ENCODE measurements around the gene GPR137B. TPM values are rescaled to one million over a fixed set of nuclear protein-coding genes. Genes with fewer than 3 reads are reported as not detected.
"Not testable (repeated sequence)": the region's sequence is repeated elsewhere in the genome, so short reads cannot be mapped to it uniquely, and the experiment has no call there.

GPR137B gene
- total RNA-seq, 1 donor from 2014 or later: 36.7 TPM

GRCh38 chr1:236181059-236181458 is 38.7 kb downstream of the GPR137B start:
- no peaks in the 10 kb centered on the region for H3K27me3 ChIP-seq (ENCODE audit: low read depth)
- no peaks in the 10 kb centered on the region for H3K4me1 ChIP-seq
- H3K9me3 ChIP-seq (replicated peaks): no peaks in the 10 kb centered on the region
- no peak overlapping the region for H3K27ac ChIP-seq (replicated peaks)
- no peak overlapping the region for H3K4me3 ChIP-seq
- H3K36me3 ChIP-seq: peaks cover 47% of the 10 kb centered on the region
- intact Hi-C loops (cut with micrococcal nuclease): no loop called here
- no peak for TF ChIP-seq CTCF (IDR thresholded peaks at IDR 0.05; ENCODE audit: borderline replicate concordance)
- no peak for DNase-seq

GRCh38 chr1:236185687-236186086 is 43.3 kb downstream of the GPR137B start:
- intact Hi-C loops (cut with micrococcal nuclease): no loop called here

GRCh38 chr1:236186471-236186870 is 44.1 kb downstream of the GPR137B start:
- H3K4me3 ChIP-seq; DNase-seq; H3K27me3 ChIP-seq (ENCODE audit: low read depth); H3K27ac ChIP-seq (replicated peaks); intact Hi-C loops (cut with micrococcal nuclease); H3K9me3 ChIP-seq (replicated peaks); H3K4me1 ChIP-seq: not testable (repeated sequence)
- H3K36me3 ChIP-seq: peaks cover 26% of the 10 kb centered on the region

More at GRCh38 chr1:236185687-236186086, 43.3 kb downstream of the GPR137B start:
- no peaks in the 10 kb centered on the region for H3K9me3 ChIP-seq (replicated peaks)
- no peak overlapping the region for H3K4me3 ChIP-seq
- H3K36me3 ChIP-seq: peaks cover 34% of the 10 kb centered on the region
- H3K27ac ChIP-seq (replicated peaks): no peak overlapping the region
- no peak for DNase-seq
- TF ChIP-seq CTCF (IDR thresholded peaks at IDR 0.05; ENCODE audit: borderline replicate concordance): no peak
- no peaks in the 10 kb centered on the region for H3K27me3 ChIP-seq (ENCODE audit: low read depth)
- H3K4me1 ChIP-seq: no peaks in the 10 kb centered on the region

GRCh38 chr1:236188084-236188483 is 45.7 kb downstream of the GPR137B start:
- H3K27ac ChIP-seq (replicated peaks); DNase-seq; intact Hi-C loops (cut with micrococcal nuclease); H3K9me3 ChIP-seq (replicated peaks); H3K4me1 ChIP-seq; H3K4me3 ChIP-seq; H3K27me3 ChIP-seq (ENCODE audit: low read depth): not testable (repeated sequence)
- peaks cover 20% of the 10 kb centered on the region for H3K36me3 ChIP-seq

GRCh38 chr1:236193184-236193583 is 50.8 kb downstream of the GPR137B start:
- Histone ChIP-seq H3K4me3 (no peak overlapping the region), H3K4me1 (no peaks in the 10 kb centered on the region), H3K27me3 (ENCODE audit: low read depth) (no peaks in the 10 kb centered on the region), H3K36me3 (peaks cover 27% of the 10 kb centered on the region), H3K27ac (replicated peaks) (no peak overlapping the region), H3K9me3 (replicated peaks) (peaks cover 25% of the 10 kb centered on the region)
- intact Hi-C loops (cut with micrococcal nuclease): no loop called here
- no peak for DNase-seq
- no peak for TF ChIP-seq CTCF (IDR thresholded peaks at IDR 0.05; ENCODE audit: borderline replicate concordance)

GRCh38 chr1:236200925-236201324 is 58.6 kb downstream of the GPR137B start:
- TF ChIP-seq CTCF (IDR thresholded peaks at IDR 0.05; ENCODE audit: borderline replicate concordance): no peak
- peaks cover 50% of the 10 kb centered on the region for H3K36me3 ChIP-seq
- intact Hi-C loops (cut with micrococcal nuclease): no loop called here
- no peak for DNase-seq
- no peak overlapping the region for H3K27ac ChIP-seq (replicated peaks)
- H3K27me3 ChIP-seq (ENCODE audit: low read depth): no peaks in the 10 kb centered on the region
- peaks cover 68% of the 10 kb centered on the region for H3K9me3 ChIP-seq (replicated peaks)
- H3K4me3 ChIP-seq: no peak overlapping the region
- peaks cover 8% of the 10 kb centered on the region for H3K4me1 ChIP-seq

GRCh38 chr1:236201786-236202185 is 59.4 kb downstream of the GPR137B start:
- no peak for TF ChIP-seq CTCF (IDR thresholded peaks at IDR 0.05; ENCODE audit: borderline replicate concordance)
- H3K4me3 ChIP-seq: no peak overlapping the region
- peaks cover 60% of the 10 kb centered on the region for H3K9me3 ChIP-seq (replicated peaks)
- no peak overlapping the region for H3K27ac ChIP-seq (replicated peaks)
- H3K27me3 ChIP-seq (ENCODE audit: low read depth): no peaks in the 10 kb centered on the region
- peaks cover 16% of the 10 kb centered on the region for H3K4me1 ChIP-seq
- no peak for DNase-seq
- intact Hi-C loops (cut with micrococcal nuclease): no loop called here
- peaks cover 50% of the 10 kb centered on the region for H3K36me3 ChIP-seq
